Chondrocyte (in vitro differentiated cells): ENCODE results near the gene WDR11. TPM values are rescaled to one million over a fixed set of nuclear protein-coding genes. Genes with fewer than 3 reads are reported as not detected.
A peak's percentile ranks its signal among the peaks of the same experiment; 100 is the strongest.

ENCODE experiments used
- DNase-seq: peaks from one replicate; pipeline ENCODE4 v3.0.0; 2021; ENCODE audit warnings: mixed read lengths, low spot score
- H3K27ac Mint-ChIP-seq: one replicate; pipeline ENCODE4 v1.8.0; 2021; ENCODE audit warnings: mild to moderate bottlenecking, moderate library complexity, mixed read lengths; ENCODE audit not compliant: unreplicated experiment
- H3K27me3 Mint-ChIP-seq: 2 replicates; pipeline ENCODE4 v1.8.0; 2021; ENCODE audit warnings: low read depth, mixed read lengths
- H3K36me3 Mint-ChIP-seq: 2 replicates; pipeline ENCODE4 v1.8.0; 2021; ENCODE audit warnings: low read depth, mixed read lengths
- H3K4me1 Mint-ChIP-seq: 2 replicates; pipeline ENCODE4 v1.8.0; 2021; ENCODE audit warnings: low read depth, mild to moderate bottlenecking, mixed read lengths
- H3K4me3 Mint-ChIP-seq: one replicate; pipeline ENCODE4 v1.8.0; 2021; ENCODE audit warnings: mild to moderate bottlenecking, moderate library complexity, mixed read lengths; ENCODE audit not compliant: unreplicated experiment
- H3K9me3 Mint-ChIP-seq: 2 replicates; pipeline ENCODE4 v1.8.0; 2021; ENCODE audit warnings: low read depth, mixed read lengths
- CTCF ChIP-seq: fragments of 200-600 bp; sonication (generic); IDR thresholded peaks from 2 replicates; pipeline ENCODE4 v1.5.0; 2021; ENCODE audit warnings: antibody characterized with exemption, mild to moderate bottlenecking, moderate library complexity
- total RNA-seq: library from RNA; stranded (reverse); gene quantifications from 3 replicates; pipeline ENCODE4 v1.2.1, GENCODE V29; 2021

The WDR11 gene
- total RNA-seq, 1 donor from 2014 or later = 54.6 TPM

DNA sequence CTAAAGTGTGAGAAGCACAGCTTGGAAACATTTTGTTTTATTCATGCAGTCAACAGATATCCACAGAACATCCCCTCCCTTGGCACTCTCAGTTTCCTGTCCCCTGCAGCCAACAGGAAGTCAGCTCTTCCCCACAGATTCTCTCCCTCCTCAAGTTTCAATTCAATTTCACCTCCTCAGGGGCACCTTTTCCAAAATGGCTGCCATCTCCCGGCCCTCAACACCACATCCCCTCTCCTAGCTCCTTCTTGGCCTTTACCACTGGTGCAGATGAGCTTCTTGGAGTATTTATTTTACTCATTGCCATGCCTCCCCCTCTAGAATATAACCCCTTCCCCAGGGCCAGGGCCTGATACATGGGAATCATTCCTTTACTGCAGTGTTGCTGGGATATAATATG lies 94.0 kb downstream of the WDR11 start:
- no peaks in the 10 kb centered on the region for H3K9me3 Mint-ChIP-seq
- no peaks in the 10 kb centered on the region for H3K27me3 Mint-ChIP-seq
- no peak for DNase-seq
- H3K36me3 Mint-ChIP-seq = no peaks in the 10 kb centered on the region
- no peak overlapping the region for H3K27ac Mint-ChIP-seq
- no peak for TF ChIP-seq CTCF
- peaks cover 16% of the 10 kb centered on the region for H3K4me1 Mint-ChIP-seq
- no peak overlapping the region for H3K4me3 Mint-ChIP-seq

GRCh38 chr10:120945801-120946302 lies 94.7 kb downstream of the WDR11 start:
- H3K36me3 Mint-ChIP-seq = no peaks in the 10 kb centered on the region
- no peaks in the 10 kb centered on the region for H3K9me3 Mint-ChIP-seq
- no peak for TF ChIP-seq CTCF
- no peak for DNase-seq
- H3K27ac Mint-ChIP-seq = no peak overlapping the region
- no peak overlapping the region for H3K4me3 Mint-ChIP-seq
- peaks cover 20% of the 10 kb centered on the region for H3K4me1 Mint-ChIP-seq
- no peaks in the 10 kb centered on the region for H3K27me3 Mint-ChIP-seq

DNA sequence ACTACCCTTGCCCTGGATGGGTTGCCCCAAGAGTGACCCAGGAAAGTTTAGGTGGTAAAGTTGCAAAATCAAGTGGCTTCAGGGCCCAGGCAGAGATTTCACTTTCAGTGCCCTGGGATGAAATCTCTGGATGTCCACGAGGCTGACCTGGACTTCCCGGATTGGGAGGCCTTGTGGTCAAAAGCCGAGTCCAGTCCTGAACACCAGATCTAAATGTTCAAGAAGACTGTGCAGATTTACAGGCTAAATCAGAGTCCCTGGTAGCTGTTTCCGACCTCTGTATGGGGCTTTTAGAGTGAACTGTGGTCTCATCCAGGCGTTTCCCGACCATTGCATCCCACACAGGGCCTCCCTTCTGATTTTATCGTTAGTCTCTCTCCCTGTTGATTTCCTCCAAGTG lies 95.3 kb downstream of the WDR11 start:
- Mint-ChIP-seq H3K36me3 (no peaks in the 10 kb centered on the region), H3K9me3 (no peaks in the 10 kb centered on the region), H3K4me3 (no peak overlapping the region), H3K27me3 (no peaks in the 10 kb centered on the region), H3K4me1 (peaks cover 20% of the 10 kb centered on the region), H3K27ac (no peak overlapping the region)
- DNase-seq = no peak
- TF ChIP-seq CTCF = no peak

DNA sequence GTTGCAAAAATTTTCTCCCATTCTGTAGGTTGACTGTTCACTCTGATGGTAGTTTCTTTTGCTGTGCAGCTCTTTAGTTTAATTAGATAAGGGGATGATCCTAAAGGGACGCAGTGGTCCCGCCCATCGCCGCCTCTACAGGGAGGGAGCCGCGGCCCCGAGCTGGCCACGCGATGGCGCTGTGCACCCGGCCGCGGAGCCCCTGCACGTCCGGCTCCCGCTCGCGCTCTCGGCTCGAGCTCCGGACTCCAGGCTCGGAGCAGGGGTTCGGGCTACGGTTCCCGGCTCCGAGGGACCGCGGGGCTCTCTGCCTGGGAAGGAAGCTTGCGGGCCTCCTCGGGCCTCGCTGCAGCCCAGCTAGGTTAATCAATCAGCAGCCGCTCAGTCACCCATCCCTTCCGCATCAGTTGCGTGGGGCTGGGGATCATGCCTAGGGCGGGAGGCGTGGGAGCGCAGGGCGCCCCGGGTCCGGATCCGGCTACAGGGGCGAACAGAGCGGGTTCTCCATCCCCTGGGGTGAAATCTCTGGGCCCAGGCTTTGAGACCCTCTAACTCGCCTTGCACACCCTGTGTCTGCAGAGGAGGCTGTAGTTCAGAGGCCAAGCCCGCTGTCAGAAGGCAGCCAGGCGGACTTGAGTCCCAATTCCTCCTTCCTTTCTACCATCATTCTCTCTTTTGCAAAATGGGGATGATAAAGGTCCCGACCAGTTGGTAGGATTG lies 97.9 kb downstream of the WDR11 start:
- peak; percentile 97 for TF ChIP-seq CTCF
- Mint-ChIP-seq H3K4me3 (peak overlapping the region; percentile 70), H3K9me3 (peaks cover 7% of the 10 kb centered on the region), H3K4me1 (peaks cover 12% of the 10 kb centered on the region), H3K27me3 (no peaks in the 10 kb centered on the region), H3K36me3 (no peaks in the 10 kb centered on the region), H3K27ac (no peak overlapping the region)
- DNase-seq = no peak

DNA sequence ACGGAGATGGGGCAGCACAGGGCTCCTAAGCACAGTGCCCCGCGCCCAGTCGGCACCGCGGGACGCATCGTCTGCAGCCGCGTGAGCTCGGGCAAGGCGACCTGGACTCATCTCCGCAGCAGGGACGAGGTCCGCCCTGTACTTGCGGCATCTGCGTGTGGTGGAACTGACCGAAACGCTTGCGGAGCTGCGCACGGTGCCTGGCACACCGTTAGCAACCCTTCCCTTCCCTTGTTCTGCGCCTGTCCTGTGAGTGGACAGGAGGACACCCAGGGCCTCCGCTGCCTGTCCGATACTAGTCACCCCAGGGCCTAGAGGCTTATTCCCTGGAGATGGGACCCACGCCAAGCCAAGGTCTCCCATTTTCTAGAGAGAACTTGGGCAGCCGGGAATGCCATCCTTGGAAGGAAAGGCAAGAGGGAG lies 98.5 kb downstream of the WDR11 start:
- H3K4me1 Mint-ChIP-seq = peaks cover 12% of the 10 kb centered on the region
- H3K9me3 Mint-ChIP-seq = peaks cover 12% of the 10 kb centered on the region
- H3K27me3 Mint-ChIP-seq = no peaks in the 10 kb centered on the region
- no peaks in the 10 kb centered on the region for H3K36me3 Mint-ChIP-seq
- H3K27ac Mint-ChIP-seq = peak overlapping the region; percentile 22
- no peak for DNase-seq
- no peak for TF ChIP-seq CTCF
- H3K4me3 Mint-ChIP-seq = peak overlapping the region; percentile 70
